BE2C (cell line): ENCODE data around the gene GPR162.

Experiments
- DNase-seq: peaks from one replicate; pipeline ENCODE4 v3.0.0-alpha.2; 2020
- H3K27me3 ChIP-seq: fragments of 250-450 bp; sonication (Bioruptor Pico); 2 replicates; pipeline ENCODE4 v1.5.1; 2020; ENCODE audit warnings: mild to moderate bottlenecking
- H3K36me3 ChIP-seq: fragments of 250-450 bp; sonication (Bioruptor Pico); 2 replicates; pipeline ENCODE4 v1.5.1; 2020; ENCODE audit warnings: mild to moderate bottlenecking
- H3K4me1 ChIP-seq: fragments of 250-450 bp; sonication (Bioruptor Pico); 2 replicates; pipeline ENCODE4 v1.5.1; 2020
- H3K4me3 ChIP-seq: 2 replicates; pipeline ENCODE4 v1.5.1; 2011; ENCODE audit warnings: low read depth, low read length
- H3K9me3 ChIP-seq: fragments of 250-450 bp; sonication (Bioruptor Pico); 2 replicates; pipeline ENCODE4 v1.5.1; 2020
- CTCF ChIP-seq: IDR thresholded peaks from 2 replicates; pipeline ENCODE4 v1.5.1; 2012; ENCODE audit warnings: mild to moderate bottlenecking, low read depth, low read length

Gene GPR162

DNA sequence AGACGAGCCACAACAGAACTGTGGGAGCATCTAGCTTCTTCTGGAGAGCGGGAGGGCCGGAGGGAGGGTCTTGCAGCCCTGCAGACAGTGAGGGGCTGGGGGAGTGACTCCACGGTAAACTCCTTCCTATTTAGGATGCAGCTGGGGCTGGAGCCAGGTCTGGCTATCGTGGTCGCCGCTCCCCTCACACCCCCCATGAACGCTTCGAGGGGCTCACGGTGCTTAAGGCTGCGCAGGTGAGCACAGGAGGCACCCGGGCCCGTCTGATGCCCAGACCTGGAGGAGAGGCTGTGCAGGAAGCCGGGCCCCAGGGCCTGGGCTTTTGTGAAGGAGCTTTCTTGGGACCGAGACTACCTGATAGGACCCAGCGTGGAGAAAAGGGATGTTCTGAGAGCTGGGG, 15.2 kb downstream of the GPR162 start:
- TF ChIP-seq CTCF, result no peak
- no peak overlapping the region for H3K4me3 ChIP-seq
- peaks cover 75% of the 10 kb centered on the region for H3K36me3 ChIP-seq
- no peak for DNase-seq
- no peaks in the 10 kb centered on the region for H3K9me3 ChIP-seq
- H3K4me1 ChIP-seq, result no peaks in the 10 kb centered on the region
- H3K27me3 ChIP-seq, result no peaks in the 10 kb centered on the region

- no peak for TF ChIP-seq CTCF
- Histone ChIP-seq H3K36me3 (peaks cover 76% of the 10 kb centered on the region), H3K4me1 (no peaks in the 10 kb centered on the region), H3K27me3 (no peaks in the 10 kb centered on the region), H3K9me3 (no peaks in the 10 kb centered on the region), H3K4me3 (no peak overlapping the region)
- DNase-seq, result no peak
Observed at GRCh38 chr12:6837370-6838060, 15.9 kb downstream of the GPR162 start.

DNA sequence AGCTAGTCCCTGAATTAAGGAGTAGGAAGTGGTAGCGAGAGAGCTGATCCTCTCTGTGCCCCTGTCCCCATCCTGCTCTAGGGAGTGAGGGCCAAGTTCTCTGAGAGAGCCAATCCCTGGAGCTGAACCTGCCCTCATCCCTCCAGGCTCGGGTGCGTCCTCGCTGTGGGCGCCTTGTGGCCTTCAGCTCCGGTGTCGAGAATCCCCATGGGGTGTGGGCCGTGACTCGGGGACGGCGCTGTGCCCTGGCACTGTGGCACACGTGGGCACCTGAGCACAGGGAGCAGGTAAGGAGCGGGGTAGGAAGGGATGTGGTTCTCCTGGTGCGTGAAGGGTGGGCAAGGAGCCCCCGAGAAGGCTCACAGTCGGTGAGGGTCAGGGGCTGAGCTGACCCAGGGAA, 17.2 kb downstream of the GPR162 start:
- TF ChIP-seq CTCF, result no peak
- Histone ChIP-seq H3K4me1 (no peaks in the 10 kb centered on the region), H3K36me3 (peaks cover 78% of the 10 kb centered on the region), H3K27me3 (no peaks in the 10 kb centered on the region), H3K4me3 (no peak overlapping the region), H3K9me3 (no peaks in the 10 kb centered on the region)
- no peak for DNase-seq

- Histone ChIP-seq H3K4me1 (no peaks in the 10 kb centered on the region), H3K27me3 (no peaks in the 10 kb centered on the region), H3K4me3 (no peak overlapping the region), H3K36me3 (peaks cover 76% of the 10 kb centered on the region), H3K9me3 (no peaks in the 10 kb centered on the region)
- DNase-seq, result no peak
- TF ChIP-seq CTCF, result no peak
Observed at GRCh38 chr12:6839482-6840201, 18.0 kb downstream of the GPR162 start.

- H3K4me3 ChIP-seq, result no peak overlapping the region
- H3K36me3 ChIP-seq, result peaks cover 78% of the 10 kb centered on the region
- DNase-seq, result no peak
- no peak for TF ChIP-seq CTCF
- no peaks in the 10 kb centered on the region for H3K9me3 ChIP-seq
- no peaks in the 10 kb centered on the region for H3K27me3 ChIP-seq
- H3K4me1 ChIP-seq, result no peaks in the 10 kb centered on the region
Observed at GRCh38 chr12:6840330-6840729, 18.7 kb downstream of the GPR162 start.
